ENCODE results near the gene ARFGAP1. TPM values are rescaled to one million over a fixed set of nuclear protein-coding genes. Genes with fewer than 3 reads are reported as not detected.

Gene ARFGAP1
- total RNA-seq, result 123 TPM
- polyA plus RNA-seq, result 10 to 100 TPM; 17.9 to 22.3 (median 20.6) TPM

GRCh38 chr20:63272105-63273058 is at the start of gene ARFGAP1:
TSS of gene ARFGAP1 (plus strand) at chr20:63272813. CDS start at chr20:63275581, 2,768 bp downstream.
- H3K27me3 ChIP-seq (ENCODE audit: control insufficient read depth, insufficient read depth, low read length), result no peaks in the 10 kb centered on the region
- ATAC-seq (ENCODE audit: low read depth in 2 of 2) (peak; percentile 95 to 96), DNase-seq (peak; percentile 84 to 91 (median 86))
- H3K27ac Mint-ChIP-seq, result peak within 1 kb of the TSS; percentile 74 to 94 (median 90)
- H3K4me1 Mint-ChIP-seq, result peaks cover 0 to 29% (median 26%) of the 10 kb centered on the region in 4 donors
- H3K4me3 ChIP-seq (ENCODE audit: low read depth, low read length), result peak within 1 kb of the TSS; percentile 84
- no peaks in the 10 kb centered on the region for H3K36me3 Mint-ChIP-seq
- no peaks in the 10 kb centered on the region for H3K9me3 Mint-ChIP-seq
- peaks cover 21% of the 10 kb centered on the region for H3K4me1 ChIP-seq (ENCODE audit: control insufficient read depth, insufficient read depth, low read length, poor library complexity, severe bottlenecking)
- no peaks in the 10 kb centered on the region for H3K9me3 ChIP-seq (ENCODE audit: control insufficient read depth in 2 of 2, low read length in 2 of 2)
- H3K27me3 Mint-ChIP-seq, result no peaks in the 10 kb centered on the region
- peak within 1 kb of the TSS; percentile 51 for H3K27ac ChIP-seq (ENCODE audit: insufficient read depth, low read length, poor library complexity, severe bottlenecking)
- H3K4me3 Mint-ChIP-seq, result peak within 1 kb of the TSS; percentile 90 to 98 (median 91)
- H3K36me3 ChIP-seq (ENCODE audit: control insufficient read depth, insufficient read depth, low read length), result peaks cover 13% of the 10 kb centered on the region

- Histone ChIP-seq H3K4me3 (ENCODE audit: low read depth, low read length) (no peak overlapping the region), H3K27ac (ENCODE audit: insufficient read depth, low read length, poor library complexity, severe bottlenecking) (no peak overlapping the region), H3K4me1 (ENCODE audit: control insufficient read depth, insufficient read depth, low read length, poor library complexity, severe bottlenecking) (no peaks in the 10 kb centered on the region), H3K27me3 (ENCODE audit: control insufficient read depth, insufficient read depth, low read length) (no peaks in the 10 kb centered on the region), H3K9me3 (ENCODE audit: control insufficient read depth in 2 of 2, low read length in 2 of 2) (no peaks in the 10 kb centered on the region), H3K36me3 (ENCODE audit: control insufficient read depth, insufficient read depth, low read length) (no peaks in the 10 kb centered on the region)
- H3K36me3 Mint-ChIP-seq, result no peaks in the 10 kb centered on the region
- ATAC-seq (ENCODE audit: low read depth in 2 of 2) (peak in 1 of 2 donors; percentile 45), DNase-seq (peak; percentile 21 to 47 (median 46))
- H3K4me1 Mint-ChIP-seq, result peaks cover 0 to 2% (median 0%) of the 10 kb centered on the region in 4 donors
- H3K27me3 Mint-ChIP-seq, result peaks cover 16% of the 10 kb centered on the region
- H3K27ac Mint-ChIP-seq, result no peak overlapping the region
- no peaks in the 10 kb centered on the region for H3K9me3 Mint-ChIP-seq
- H3K4me3 Mint-ChIP-seq, result peak overlapping the region in 1 of 4 donors; percentile 19
Measured at GRCh38 chr20:63223121-63223825, 49.3 kb upstream of the ARFGAP1 start.

- Mint-ChIP-seq H3K4me3 (no peak overlapping the region), H3K27me3 (peaks cover 16% of the 10 kb centered on the region), H3K36me3 (no peaks in the 10 kb centered on the region), H3K4me1 (peaks cover 0 to 2% (median 0%) of the 10 kb centered on the region in 4 donors), H3K9me3 (no peaks in the 10 kb centered on the region), H3K27ac (no peak overlapping the region)
- H3K27me3 ChIP-seq (ENCODE audit: control insufficient read depth, insufficient read depth, low read length), result no peaks in the 10 kb centered on the region
- no peak for DNase-seq
- no peak overlapping the region for H3K27ac ChIP-seq (ENCODE audit: insufficient read depth, low read length, poor library complexity, severe bottlenecking)
- ATAC-seq (ENCODE audit: low read depth in 2 of 2), result no peak
- H3K4me3 ChIP-seq (ENCODE audit: low read depth, low read length), result no peak overlapping the region
- H3K4me1 ChIP-seq (ENCODE audit: control insufficient read depth, insufficient read depth, low read length, poor library complexity, severe bottlenecking), result no peaks in the 10 kb centered on the region
- H3K36me3 ChIP-seq (ENCODE audit: control insufficient read depth, insufficient read depth, low read length), result no peaks in the 10 kb centered on the region
- no peaks in the 10 kb centered on the region for H3K9me3 ChIP-seq (ENCODE audit: control insufficient read depth in 2 of 2, low read length in 2 of 2)
Measured at GRCh38 chr20:63223826-63224207, 48.8 kb upstream of the ARFGAP1 start.

- ATAC-seq (ENCODE audit: low read depth in 2 of 2) (no peak), DNase-seq (no peak)
- Mint-ChIP-seq H3K4me1 (peaks cover 0 to 2% (median 0%) of the 10 kb centered on the region in 4 donors), H3K36me3 (no peaks in the 10 kb centered on the region), H3K4me3 (no peak overlapping the region), H3K27ac (no peak overlapping the region), H3K9me3 (no peaks in the 10 kb centered on the region), H3K27me3 (peaks cover 20% of the 10 kb centered on the region)
- H3K4me3 ChIP-seq (ENCODE audit: low read depth, low read length), result no peak overlapping the region
- no peaks in the 10 kb centered on the region for H3K4me1 ChIP-seq (ENCODE audit: control insufficient read depth, insufficient read depth, low read length, poor library complexity, severe bottlenecking)
- no peaks in the 10 kb centered on the region for H3K36me3 ChIP-seq (ENCODE audit: control insufficient read depth, insufficient read depth, low read length)
- H3K27me3 ChIP-seq (ENCODE audit: control insufficient read depth, insufficient read depth, low read length), result no peaks in the 10 kb centered on the region
- no peaks in the 10 kb centered on the region for H3K9me3 ChIP-seq (ENCODE audit: control insufficient read depth in 2 of 2, low read length in 2 of 2)
- no peak overlapping the region for H3K27ac ChIP-seq (ENCODE audit: insufficient read depth, low read length, poor library complexity, severe bottlenecking)
Measured at GRCh38 chr20:63224412-63225081, 48.1 kb upstream of the ARFGAP1 start.

GRCh38 chr20:63225082-63225454 is 47.5 kb upstream of the ARFGAP1 start:
- Mint-ChIP-seq H3K4me1 (peaks cover 0 to 2% (median 0%) of the 10 kb centered on the region in 4 donors), H3K36me3 (no peaks in the 10 kb centered on the region), H3K4me3 (no peak overlapping the region), H3K9me3 (no peaks in the 10 kb centered on the region), H3K27me3 (peaks cover 26% of the 10 kb centered on the region), H3K27ac (no peak overlapping the region)
- H3K4me3 ChIP-seq (ENCODE audit: low read depth, low read length), result no peak overlapping the region
- H3K36me3 ChIP-seq (ENCODE audit: control insufficient read depth, insufficient read depth, low read length), result no peaks in the 10 kb centered on the region
- H3K27me3 ChIP-seq (ENCODE audit: control insufficient read depth, insufficient read depth, low read length), result no peaks in the 10 kb centered on the region
- H3K27ac ChIP-seq (ENCODE audit: insufficient read depth, low read length, poor library complexity, severe bottlenecking), result no peak overlapping the region
- H3K4me1 ChIP-seq (ENCODE audit: control insufficient read depth, insufficient read depth, low read length, poor library complexity, severe bottlenecking), result no peaks in the 10 kb centered on the region
- no peak for ATAC-seq (ENCODE audit: low read depth in 2 of 2)
- H3K9me3 ChIP-seq (ENCODE audit: control insufficient read depth in 2 of 2, low read length in 2 of 2), result no peaks in the 10 kb centered on the region
- no peak for DNase-seq

- Mint-ChIP-seq H3K36me3 (no peaks in the 10 kb centered on the region), H3K4me1 (peaks cover 0 to 7% (median 0%) of the 10 kb centered on the region in 4 donors), H3K27me3 (peaks cover 27% of the 10 kb centered on the region), H3K4me3 (no peak overlapping the region), H3K27ac (no peak overlapping the region), H3K9me3 (no peaks in the 10 kb centered on the region)
- no peak overlapping the region for H3K27ac ChIP-seq (ENCODE audit: insufficient read depth, low read length, poor library complexity, severe bottlenecking)
- H3K27me3 ChIP-seq (ENCODE audit: control insufficient read depth, insufficient read depth, low read length), result no peaks in the 10 kb centered on the region
- no peak for DNase-seq
- H3K4me1 ChIP-seq (ENCODE audit: control insufficient read depth, insufficient read depth, low read length, poor library complexity, severe bottlenecking), result no peaks in the 10 kb centered on the region
- no peak for ATAC-seq (ENCODE audit: low read depth in 2 of 2)
- H3K4me3 ChIP-seq (ENCODE audit: low read depth, low read length), result no peak overlapping the region
- H3K36me3 ChIP-seq (ENCODE audit: control insufficient read depth, insufficient read depth, low read length), result no peaks in the 10 kb centered on the region
- H3K9me3 ChIP-seq (ENCODE audit: control insufficient read depth in 2 of 2, low read length in 2 of 2), result no peaks in the 10 kb centered on the region
Measured at GRCh38 chr20:63226042-63226943, 46.3 kb upstream of the ARFGAP1 start.

- Mint-ChIP-seq H3K4me3 (no peak overlapping the region), H3K9me3 (no peaks in the 10 kb centered on the region), H3K4me1 (peaks cover 0 to 7% (median 0%) of the 10 kb centered on the region in 4 donors), H3K36me3 (no peaks in the 10 kb centered on the region), H3K27ac (no peak overlapping the region), H3K27me3 (peaks cover 36% of the 10 kb centered on the region)
- Histone ChIP-seq H3K9me3 (ENCODE audit: control insufficient read depth in 2 of 2, low read length in 2 of 2) (no peaks in the 10 kb centered on the region), H3K27ac (ENCODE audit: insufficient read depth, low read length, poor library complexity, severe bottlenecking) (no peak overlapping the region), H3K4me3 (ENCODE audit: low read depth, low read length) (no peak overlapping the region), H3K4me1 (ENCODE audit: control insufficient read depth, insufficient read depth, low read length, poor library complexity, severe bottlenecking) (no peaks in the 10 kb centered on the region), H3K36me3 (ENCODE audit: control insufficient read depth, insufficient read depth, low read length) (no peaks in the 10 kb centered on the region), H3K27me3 (ENCODE audit: control insufficient read depth, insufficient read depth, low read length) (no peaks in the 10 kb centered on the region)
- no peak for DNase-seq
- no peak for ATAC-seq (ENCODE audit: low read depth in 2 of 2)
Measured at GRCh38 chr20:63227260-63227659, 45.4 kb upstream of the ARFGAP1 start.
